Mesenchymal stem cell (in vitro differentiated cells and primary cell): ENCODE data around the gene CREB3L4.

Source experiments
- DNase-seq: peaks from one replicate; pipeline ENCODE4 v3.0.0-alpha.2; 2013
- H2AFZ ChIP-seq: one replicate; pipeline ENCODE4 v1.6.1; 2013; ENCODE audit warnings: low read depth, mild to moderate bottlenecking, control low read depth, inconsistent platforms, low read length, moderate library complexity
- H2AK5ac ChIP-seq: 2 replicates; pipeline ENCODE4 v1.6.1; 2013; ENCODE audit warnings: low read length, moderate library complexity, mild to moderate bottlenecking, inconsistent platforms; ENCODE audit not compliant: severe bottlenecking
- H2BK120ac ChIP-seq: one replicate; pipeline ENCODE4 v1.6.1; 2013; ENCODE audit warnings: low read depth, mild to moderate bottlenecking, inconsistent platforms, low read length, moderate library complexity
- H2BK12ac ChIP-seq, 2 experiments: one replicate each; pipeline ENCODE4 v1.6.1; 2013; ENCODE audit warnings: inconsistent platforms in 2 of 2, low read length in 2 of 2, mild to moderate bottlenecking in 2 of 2, moderate library complexity in 2 of 2, control low read depth in 1 of 2
- H2BK15ac ChIP-seq: one replicate; pipeline ENCODE4 v1.6.1; 2013; ENCODE audit warnings: mild to moderate bottlenecking, low read depth, inconsistent platforms; ENCODE audit not compliant: poor library complexity, severe bottlenecking
- H2BK5ac ChIP-seq: 2 replicates; pipeline ENCODE4 v1.6.1; 2013; ENCODE audit warnings: low read depth, mild to moderate bottlenecking, low read length, control low read depth, inconsistent platforms; ENCODE audit not compliant: poor library complexity, severe bottlenecking
- H3K14ac ChIP-seq, 2 experiments: one replicate each; pipeline ENCODE4 v1.6.1; 2013; ENCODE audit warnings: inconsistent platforms in 2 of 2, low read length in 2 of 2, control low read depth in 1 of 2, mild to moderate bottlenecking in 1 of 2, moderate library complexity in 1 of 2
- H3K18ac ChIP-seq, 2 experiments: one replicate each; pipeline ENCODE4 v1.6.1; 2013; ENCODE audit warnings: inconsistent platforms in 2 of 2, low read length in 2 of 2, control low read depth in 1 of 2, low read depth in 1 of 2, mild to moderate bottlenecking in 1 of 2
- H3K23ac ChIP-seq, 2 experiments: one replicate each; pipeline ENCODE4 v1.6.1; 2013; ENCODE audit warnings: inconsistent platforms in 2 of 2, low read length in 2 of 2, mild to moderate bottlenecking in 2 of 2, moderate library complexity in 2 of 2, control low read depth in 1 of 2
- H3K27ac ChIP-seq: 2 replicates; pipeline ENCODE4 v1.5.1; 2013; ENCODE audit warnings: mild to moderate bottlenecking, moderate library complexity, low read length, control low read depth, inconsistent platforms; ENCODE audit not compliant: poor library complexity, severe bottlenecking
- H3K27me3 ChIP-seq, 2 experiments: 2 replicates each; pipeline versions ENCODE4 v1.6.1 to v1.7.0; 2013; ENCODE audit warnings: low read length in 2 of 2, mild to moderate bottlenecking in 2 of 2, moderate library complexity in 2 of 2, control low read depth in 1 of 2, inconsistent platforms in 1 of 2; ENCODE audit not compliant: control insufficient read depth in 1 of 2, insufficient read depth in 1 of 2
- H3K36me3 ChIP-seq, 2 experiments: 2 replicates each; pipeline versions ENCODE4 v1.6.1 to v1.7.0; 2013; ENCODE audit warnings: low read length in 2 of 2, control low read depth in 1 of 2, inconsistent platforms in 1 of 2, low read depth in 1 of 2, mild to moderate bottlenecking in 1 of 2; ENCODE audit not compliant: insufficient read depth in 2 of 2, control insufficient read depth in 1 of 2
- H3K4ac ChIP-seq, 2 experiments: one replicate each; pipeline ENCODE4 v1.6.1; 2013; ENCODE audit warnings: inconsistent platforms in 2 of 2, low read length in 2 of 2, mild to moderate bottlenecking in 2 of 2, moderate library complexity in 2 of 2, control low read depth in 1 of 2, low read depth in 1 of 2
- H3K4me1 ChIP-seq: 2 replicates; pipeline ENCODE4 v1.6.1; 2013; ENCODE audit warnings: low read depth, low read length, control low read depth; ENCODE audit not compliant: control insufficient read depth, insufficient read depth
- H3K4me2 ChIP-seq: 2 replicates; pipeline ENCODE4 v1.6.1; 2013; ENCODE audit warnings: low read length, mild to moderate bottlenecking, inconsistent platforms; ENCODE audit not compliant: poor library complexity, severe bottlenecking
- H3K4me3 ChIP-seq, 2 experiments: 2 replicates each; pipeline versions ENCODE4 v1.5.1 to v1.7.0; 2013; ENCODE audit warnings: low read length in 2 of 2, mild to moderate bottlenecking in 2 of 2, control low read depth in 1 of 2, low read depth in 1 of 2; ENCODE audit not compliant: insufficient read depth in 1 of 2
- H3K79me1 ChIP-seq: replicated peaks from 2 replicates; pipeline ENCODE4 v1.6.1; 2013; ENCODE audit warnings: mild to moderate bottlenecking, control low read depth, low read length, inconsistent platforms; ENCODE audit not compliant: poor library complexity, severe bottlenecking
- H3K9ac ChIP-seq: 2 replicates; pipeline ENCODE4 v1.7.0; 2013; ENCODE audit warnings: mild to moderate bottlenecking, low read length, moderate library complexity
- H3K9me3 ChIP-seq: 2 replicates; pipeline ENCODE4 v1.7.0; 2013; ENCODE audit warnings: mild to moderate bottlenecking, low read length; ENCODE audit not compliant: control insufficient read depth
- H4K8ac ChIP-seq: one replicate; pipeline ENCODE4 v1.6.1; 2013; ENCODE audit warnings: inconsistent platforms, mild to moderate bottlenecking, low read length, moderate library complexity
- H4K91ac ChIP-seq: one replicate; pipeline ENCODE4 v1.6.1; 2013; ENCODE audit warnings: mild to moderate bottlenecking, low read length, inconsistent platforms
- WGBS: methylation state at CpG from one replicate; pipeline ENCODE4 v1.1.7; 2013; ENCODE audit warnings: mixed read lengths; 5-methylcytosine and 5-hydroxymethylcytosine counted together

Gene CREB3L4

DNA sequence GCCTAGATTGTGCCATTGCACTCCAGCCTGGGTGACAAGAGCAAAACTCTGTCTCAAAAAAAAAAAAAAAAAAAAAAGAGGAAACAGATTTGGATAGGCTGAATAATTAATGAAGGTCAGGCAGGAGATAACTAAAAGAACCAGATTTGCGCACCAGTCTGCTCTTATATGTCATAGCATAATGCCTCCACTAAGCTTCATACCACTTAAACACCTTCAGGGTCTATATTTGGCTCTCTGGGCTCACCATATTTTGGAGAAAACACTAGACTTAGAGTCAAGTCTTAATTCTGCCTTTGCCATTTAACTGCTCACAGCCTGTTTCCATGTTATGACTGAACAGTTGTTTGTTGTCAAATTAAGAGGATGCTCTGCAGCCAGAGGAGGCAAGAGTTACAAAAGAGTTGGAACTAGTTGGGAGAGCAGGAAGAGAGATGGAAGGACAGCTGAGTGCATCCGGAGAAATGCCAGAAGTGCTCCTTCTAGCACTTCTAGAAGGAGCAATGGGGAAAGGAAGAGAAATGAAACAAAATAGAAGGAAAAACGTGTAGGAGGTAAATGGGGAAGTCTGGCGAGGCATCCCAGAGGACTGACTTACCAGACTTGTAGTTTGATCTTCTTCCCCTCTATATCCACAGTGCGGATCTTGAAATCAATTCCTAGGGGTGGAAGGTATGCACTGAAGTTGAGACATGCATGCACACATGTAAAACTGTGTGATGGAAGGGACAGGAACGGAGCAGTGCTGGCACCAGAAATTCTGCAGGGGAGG lies 16.6 kb downstream of the CREB3L4 start:
- Histone ChIP-seq H2BK5ac (no peak overlapping the region), H3K14ac (peak overlapping the region in 1 of 2 experiments; percentile 64), H4K8ac (no peak overlapping the region), H2BK15ac (no peak overlapping the region), H3K27me3 (no peaks in the 10 kb centered on the region), H2AFZ (no peak overlapping the region), H2AK5ac (peak overlapping the region; percentile 61), H3K4me3 (peak overlapping the region in 1 of 2 experiments; percentile 99), H3K9me3 (no peaks in the 10 kb centered on the region), H3K18ac (peak overlapping the region in 1 of 2 experiments; percentile 61), H3K27ac (no peak overlapping the region), H3K9ac (peak overlapping the region; percentile 99), H3K79me1 (peaks cover 15% of the 10 kb centered on the region), H2BK12ac (no peak overlapping the region), H3K23ac (no peak overlapping the region), H2BK120ac (no peak overlapping the region), H3K36me3 (peaks cover 27 to 45% of the 10 kb centered on the region in 2 experiments), H3K4me1 (peaks cover 2% of the 10 kb centered on the region), H3K4me2 (peak overlapping the region; percentile 29), H4K91ac (peak overlapping the region; percentile 23), H3K4ac (no peak overlapping the region)
- no peak for DNase-seq
- WGBS, result 90% methylated on average over 6 of the region's 6 CpGs

DNA sequence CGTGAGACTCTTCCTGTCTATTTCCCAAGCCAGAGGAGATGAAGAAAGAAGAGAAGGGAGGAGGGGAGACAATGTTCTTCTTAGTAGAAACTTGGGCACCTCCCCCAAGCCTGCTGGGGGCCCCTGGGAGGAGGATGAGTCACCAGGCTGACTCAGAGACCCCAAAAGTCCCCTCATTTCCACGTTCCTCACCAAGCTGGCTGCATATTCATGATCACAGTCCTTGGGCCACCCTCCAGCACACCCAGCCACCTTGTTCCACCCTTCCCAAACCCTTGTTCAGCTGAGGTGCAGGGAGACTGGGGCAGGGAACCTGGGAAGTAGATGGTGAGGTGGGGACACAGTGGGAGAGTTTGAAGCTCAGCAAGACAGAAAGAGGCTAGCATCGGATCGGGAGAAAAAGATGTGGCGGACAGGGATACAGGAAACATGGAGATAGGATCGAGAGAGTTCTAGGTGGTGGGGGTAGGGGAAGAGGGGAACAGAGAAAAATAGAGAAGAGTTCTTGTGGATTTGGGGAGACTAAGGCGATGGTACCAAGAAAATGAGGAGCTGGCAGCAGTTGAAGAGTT lies 17.7 kb downstream of the CREB3L4 start:
- Histone ChIP-seq H3K36me3 (peaks cover 24 to 38% of the 10 kb centered on the region in 2 experiments), H2BK15ac (no peak overlapping the region), H3K4ac (peak overlapping the region; percentile 16 to 82), H4K91ac (peak overlapping the region; percentile 20), H3K9ac (peak overlapping the region; percentile 99), H2BK12ac (peak overlapping the region; percentile 51 to 52), H3K27me3 (no peaks in the 10 kb centered on the region), H2BK120ac (peak overlapping the region; percentile 3), H2AK5ac (peak overlapping the region; percentile 8), H3K4me1 (peaks cover 2% of the 10 kb centered on the region), H3K23ac (peak overlapping the region in 1 of 2 experiments; percentile 41), H3K4me2 (peak overlapping the region; percentile 29), H3K4me3 (peak overlapping the region; percentile 55 to 99), H3K14ac (peak overlapping the region; percentile 14 to 41), H3K18ac (peak overlapping the region; percentile 25 to 90), H3K27ac (peak overlapping the region; percentile 66), H4K8ac (peak overlapping the region; percentile 38), H2BK5ac (peak overlapping the region; percentile 12), H2AFZ (no peak overlapping the region), H3K9me3 (no peaks in the 10 kb centered on the region), H3K79me1 (peaks cover 15% of the 10 kb centered on the region)
- WGBS, result 2% methylated on average over 6 of the region's 7 CpGs
- DNase-seq, result peak; percentile 94

DNA sequence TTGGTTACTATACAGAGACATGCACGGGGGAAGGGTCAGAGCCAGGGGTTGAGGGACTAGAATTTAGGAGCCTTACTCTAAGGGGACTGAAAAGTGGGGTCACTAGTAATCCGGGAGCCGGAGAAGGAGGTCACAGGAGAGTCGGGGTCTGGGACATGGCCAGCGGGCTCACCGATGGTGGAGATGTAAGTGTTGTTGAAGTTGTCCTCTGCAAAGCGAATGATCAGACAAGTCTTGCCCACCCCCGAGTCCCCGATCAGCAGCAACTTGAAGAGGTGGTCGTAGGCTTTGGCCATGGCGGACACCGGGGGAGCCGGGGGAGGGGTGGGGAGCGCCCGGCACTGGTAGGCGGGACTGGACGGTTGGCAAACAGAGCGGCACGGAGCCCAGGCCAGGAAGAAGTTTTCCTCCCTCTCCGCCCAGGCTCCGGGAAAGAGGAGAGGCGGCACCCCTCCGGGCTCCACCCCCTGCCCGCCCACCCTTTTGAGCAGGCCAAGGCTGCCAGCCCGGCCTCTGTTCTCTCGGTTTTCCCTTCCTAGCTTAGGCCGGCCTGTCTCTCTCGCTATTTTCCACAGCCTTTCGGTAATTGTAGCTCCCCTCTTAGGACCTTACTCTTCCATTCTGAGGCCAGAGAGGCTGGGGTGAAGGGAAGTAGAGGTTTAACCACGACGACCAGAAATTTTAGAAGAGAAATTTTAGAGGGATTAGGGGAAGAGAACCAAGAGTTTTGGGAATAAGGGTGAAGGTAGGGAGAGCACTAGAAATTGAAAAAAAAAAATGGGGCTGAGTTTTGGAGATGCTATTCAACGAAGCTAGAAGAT lies 18.4 kb downstream of the CREB3L4 start, which contains the start of gene RAB13:
Gene RAB13, minus strand, starts transcription at position 399 of the 821 bp plus-strand sequence. Its CDS starts 103 bp downstream, at position 296.
- Histone ChIP-seq H3K14ac (peak within 1 kb of the TSS; percentile 14 to 41), H2BK120ac (peak within 1 kb of the TSS; percentile 3), H3K27me3 (no peaks in the 10 kb centered on the region), H3K79me1 (peaks cover 15% of the 10 kb centered on the region), H3K4me1 (peaks cover 2% of the 10 kb centered on the region), H3K27ac (peak within 1 kb of the TSS; percentile 92), H2BK5ac (peak within 1 kb of the TSS; percentile 12), H3K4ac (peak within 1 kb of the TSS; percentile 16 to 82), H2AFZ (peak within 1 kb of the TSS; percentile 51), H4K8ac (peak within 1 kb of the TSS; percentile 38), H2AK5ac (peak within 1 kb of the TSS; percentile 8), H3K9me3 (no peaks in the 10 kb centered on the region), H2BK12ac (peak within 1 kb of the TSS; percentile 51 to 52), H3K9ac (peak within 1 kb of the TSS; percentile 99), H4K91ac (peak within 1 kb of the TSS; percentile 20), H3K4me2 (peak within 1 kb of the TSS; percentile 88), H3K18ac (peak within 1 kb of the TSS; percentile 25 to 90), H2BK15ac (no peak within 1 kb of the TSS), H3K4me3 (peak within 1 kb of the TSS; percentile 55 to 99), H3K36me3 (peaks cover 18 to 32% of the 10 kb centered on the region in 2 experiments), H3K23ac (peak within 1 kb of the TSS in 1 of 2 experiments; percentile 41)
- peak; percentile 92 for DNase-seq
- whole genome bisulfite sequencing, result under 1% methylated on average over 22 of the region's 32 CpGs
